GM23338 (cell line): Measurements from ENCODE around the gene CPNE4.

Source experiments
- CREB1 ChIP-seq: fragments of 250-450 bp; sonication (Bioruptor Pico); IDR thresholded peaks from 2 replicates; pipeline ENCODE4 v1.5.0; 2020; ENCODE audit warnings: low read depth, mild to moderate bottlenecking, moderate library complexity
- CTCF ChIP-seq, 2 experiments: fragments of 200-600 bp in 1 of 2; sonication (generic) in 1 of 2; conservative IDR thresholded peaks; 2 replicates each; pipeline versions ENCODE4 v1.5.1 to v1.6.1; 2016 to 2017; ENCODE audit warnings: antibody characterized with exemption in 2 of 2, low read depth in 2 of 2, mild to moderate bottlenecking in 2 of 2, moderate library complexity in 1 of 2
- ETS1 ChIP-seq: IDR thresholded peaks from 2 replicates; pipeline ENCODE4 v1.6.1; 2016; ENCODE audit warnings: antibody characterized with exemption
- EZH2 ChIP-seq: fragments of 200-600 bp; sonication (generic); IDR thresholded peaks from one replicate; pipeline ENCODE4 v1.8.0; 2017; ENCODE audit warnings: antibody characterized with exemption, mild to moderate bottlenecking, low read depth; ENCODE audit not compliant: unreplicated experiment
- EZH2phosphoT487 ChIP-seq: fragments of 200-600 bp; sonication (generic); IDR thresholded peaks from one replicate; pipeline ENCODE4 v1.8.1; 2018; ENCODE audit warnings: antibody characterized with exemption; ENCODE audit not compliant: unreplicated experiment
- JUNB ChIP-seq: IDR thresholded peaks from one replicate; pipeline ENCODE4 v1.6.1; 2016; ENCODE audit warnings: antibody characterized with exemption; ENCODE audit not compliant: unreplicated experiment
- NANOG ChIP-seq: IDR thresholded peaks from 2 replicates; pipeline ENCODE4 v1.6.1; 2016; ENCODE audit warnings: antibody characterized with exemption, borderline replicate concordance
- POLR2AphosphoS5 ChIP-seq: IDR thresholded peaks from 2 replicates; pipeline ENCODE4 v1.6.1; 2016; ENCODE audit warnings: antibody characterized with exemption, low read depth
- REST ChIP-seq: IDR thresholded peaks from one replicate; pipeline ENCODE4 v1.6.1; 2018; ENCODE audit warnings: antibody characterized with exemption; ENCODE audit not compliant: unreplicated experiment
- ZNF331 ChIP-seq: fragments of 250-450 bp; sonication (Bioruptor Pico); IDR thresholded peaks from 2 replicates; pipeline ENCODE4 v1.5.0; 2020; ENCODE audit warnings: low read depth, mild to moderate bottlenecking, moderate library complexity
- ZNF462 ChIP-seq: fragments of 250-450 bp; sonication (Bioruptor Pico); IDR thresholded peaks from 2 replicates; pipeline ENCODE4 v1.5.0; 2020; ENCODE audit warnings: mild to moderate bottlenecking, moderate library complexity

GRCh38 chr3:131630097-131630496 lies 404.7 kb downstream of the CPNE4 start:
- no peak for TF ChIP-seq CTCF (conservative IDR thresholded peaks at IDR 0.05; ENCODE audit: low read depth in 2 of 2)
- TF ChIP-seq ZNF331 (CRISPR knock-in tag): no peak
- TF ChIP-seq POLR2AphosphoS5: no peak
- no peak for TF ChIP-seq EZH2
- no peak for TF ChIP-seq REST
- TF ChIP-seq NANOG: no peak
- TF ChIP-seq JUNB: no peak
- TF ChIP-seq EZH2phosphoT487: no peak
- TF ChIP-seq ETS1: no peak
- TF ChIP-seq ZNF462 (CRISPR knock-in tag): no peak
- no peak for TF ChIP-seq CREB1 (CRISPR knock-in tag)
